Peyer's patch (tissue), 4 donors: ENCODE measurements around the gene PPP2R3A.

Experiments used
- POLR2A ChIP-seq, 2 donors: fragments of 450-650 bp; IDR thresholded peaks; one replicate each; pipeline ENCODE4 v1.5.1; 2017; ENCODE audit warnings: antibody characterized with exemption in 2 of 2, mild to moderate bottlenecking in 2 of 2, moderate library complexity in 2 of 2
- TF ChIP-seq, protein P1 (sequence below), 6 experiments: fragments of 450-650 bp in 4 of 6; fragments of 200-600 bp in 2 of 6; sonication (generic) in 1 of 6; IDR thresholded peaks; one replicate each; pipeline ENCODE4 v1.5.1; 2017 to 2019; ENCODE audit warnings: antibody characterized with exemption in 6 of 6, mild to moderate bottlenecking in 3 of 6, moderate library complexity in 1 of 6

DNA sequence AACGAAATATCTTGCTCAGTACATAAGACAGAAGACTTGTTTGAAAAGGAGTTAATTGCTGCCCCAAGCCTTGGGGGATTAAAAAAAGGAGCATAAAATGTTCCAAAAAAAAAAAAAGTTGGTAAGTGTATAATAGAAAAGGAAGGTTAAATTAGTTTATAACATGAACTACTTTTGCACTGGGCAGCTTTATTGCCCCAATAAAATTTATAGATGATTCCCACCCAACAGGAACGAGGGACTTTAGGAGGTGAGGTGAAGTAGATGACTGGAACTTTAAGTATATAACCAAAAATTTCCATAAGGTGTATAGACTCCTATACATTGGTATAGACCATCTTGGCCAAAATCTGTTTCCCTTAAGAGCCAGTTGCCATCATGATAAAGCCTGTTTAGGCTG lies 14.8 kb downstream of the PPP2R3A start:
- TF ChIP-seq, protein P1, sequence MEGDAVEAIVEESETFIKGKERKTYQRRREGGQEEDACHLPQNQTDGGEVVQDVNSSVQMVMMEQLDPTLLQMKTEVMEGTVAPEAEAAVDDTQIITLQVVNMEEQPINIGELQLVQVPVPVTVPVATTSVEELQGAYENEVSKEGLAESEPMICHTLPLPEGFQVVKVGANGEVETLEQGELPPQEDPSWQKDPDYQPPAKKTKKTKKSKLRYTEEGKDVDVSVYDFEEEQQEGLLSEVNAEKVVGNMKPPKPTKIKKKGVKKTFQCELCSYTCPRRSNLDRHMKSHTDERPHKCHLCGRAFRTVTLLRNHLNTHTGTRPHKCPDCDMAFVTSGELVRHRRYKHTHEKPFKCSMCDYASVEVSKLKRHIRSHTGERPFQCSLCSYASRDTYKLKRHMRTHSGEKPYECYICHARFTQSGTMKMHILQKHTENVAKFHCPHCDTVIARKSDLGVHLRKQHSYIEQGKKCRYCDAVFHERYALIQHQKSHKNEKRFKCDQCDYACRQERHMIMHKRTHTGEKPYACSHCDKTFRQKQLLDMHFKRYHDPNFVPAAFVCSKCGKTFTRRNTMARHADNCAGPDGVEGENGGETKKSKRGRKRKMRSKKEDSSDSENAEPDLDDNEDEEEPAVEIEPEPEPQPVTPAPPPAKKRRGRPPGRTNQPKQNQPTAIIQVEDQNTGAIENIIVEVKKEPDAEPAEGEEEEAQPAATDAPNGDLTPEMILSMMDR (IDR thresholded peaks at IDR 0.05), result no peak
- TF ChIP-seq POLR2A (IDR thresholded peaks at IDR 0.05), result no peak
